H1 (cell line): ENCODE results near the gene SEL1L3. TPM values are rescaled to one million over a fixed set of nuclear protein-coding genes. Genes with fewer than 3 reads are reported as not detected.

ENCODE experiments used
- GTF2F1 ChIP-seq: IDR thresholded peaks from 2 replicates; pipeline ENCODE4 v1.6.1; 2012; ENCODE audit warnings: low read depth, low read length, improper control_type of control experiment, borderline replicate concordance
- RAD21 ChIP-seq, 2 experiments: IDR thresholded peaks in 1 of 2; conservative IDR thresholded peaks in 1 of 2; 2 replicates each; pipeline ENCODE4 v1.6.1; 2011; ENCODE audit warnings: low read depth in 2 of 2, low read length in 2 of 2, improper control_type of control experiment in 1 of 2, inconsistent platforms in 1 of 2, mild to moderate bottlenecking in 1 of 2, moderate library complexity in 1 of 2
- SAP30 ChIP-seq: fragments of 300-600 bp; sonication (generic); IDR thresholded peaks from 2 replicates; pipeline ENCODE4 v1.7.1; 2012; ENCODE audit warnings: low read length, moderate library complexity, mild to moderate bottlenecking, inconsistent platforms; ENCODE audit not compliant: insufficient read depth, insufficient replicate concordance
- TEAD4 ChIP-seq: IDR thresholded peaks from 2 replicates; pipeline ENCODE4 v1.6.1; 2012; ENCODE audit warnings: low read depth, low read length, inconsistent platforms, mixed read lengths
- polyA plus RNA-seq, 7 experiments: library from polyadenylated mRNA; depleted of rRNA in 3 of 7; stranded (reverse) in 5 of 7; unstranded in 2 of 7; fragments of >200 nt in 5 of 7; fragments of 200-250 nt in 2 of 7; gene quantifications; 1 replicate in 5 of 7; 2 replicates in 1 of 7; 4 replicates in 1 of 7; pipeline versions ENCODE4 v1.2.1 to v1.2.3, GENCODE V29; 2011 to 2013; ENCODE audit warnings: missing spikeins in 2 of 7, mixed read lengths in 2 of 7
- small RNA-seq: library from polyadenylated mRNA; stranded (forward); fragments of <200 nt; extraction: miRNeasy Mini kit (QIAGEN cat#:217004); gene quantifications from one replicate; pipeline ENCODE3, GENCODE V24; 2013; ENCODE audit not compliant: insufficient read depth
- total RNA-seq: library from RNA; stranded (reverse); fragmentation: NEBNext Ultra II Directional; extraction: Animal tissue kit (Norgen Biotek cat#: 25700); gene quantifications from 2 replicates; pipeline ENCODE4 v1.2.1, GENCODE V29; 2021
- TF ChIP-seq, protein P1 (sequence below): IDR thresholded peaks from 2 replicates; pipeline ENCODE4 v1.6.1; 2012; ENCODE audit warnings: inconsistent platforms

Gene SEL1L3
- total and polyA plus RNA-seq, 2 of the 8 experiments (the other 6 are each of a cell fraction or from before 2014, with no cell fraction given), result 18.2 to 54.0 TPM

DNA sequence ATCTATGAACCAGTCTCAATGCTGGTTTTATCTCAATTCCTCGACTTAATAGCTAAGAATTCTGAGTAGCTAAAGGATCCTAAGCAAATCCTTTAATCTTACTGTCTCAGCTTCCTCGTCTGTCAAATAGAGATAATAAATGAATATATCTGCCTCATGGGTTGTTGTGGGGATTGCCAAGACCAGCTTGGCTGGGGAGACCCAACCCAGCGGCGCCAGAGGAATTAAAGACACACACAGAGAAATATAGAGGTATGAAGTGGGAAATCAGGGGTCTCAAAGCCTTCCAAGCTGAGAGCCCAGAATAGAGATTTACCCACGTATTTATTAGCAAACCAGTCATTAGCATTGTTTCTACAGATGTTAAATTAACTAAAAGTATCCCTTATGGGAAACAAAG, 165.3 kb downstream of the SEL1L3 start (continued):
- TF ChIP-seq TEAD4 (no peak), GTF2F1 (no peak), SAP30 (no peak), RAD21 (IDR thresholded peaks at IDR 0.05 in 1 of 2, conservative IDR thresholded peaks at IDR 0.05 in 1 of 2; ENCODE audit: low read depth in 2 of 2, low read length in 2 of 2) (no peak)
- TF ChIP-seq, protein P1, sequence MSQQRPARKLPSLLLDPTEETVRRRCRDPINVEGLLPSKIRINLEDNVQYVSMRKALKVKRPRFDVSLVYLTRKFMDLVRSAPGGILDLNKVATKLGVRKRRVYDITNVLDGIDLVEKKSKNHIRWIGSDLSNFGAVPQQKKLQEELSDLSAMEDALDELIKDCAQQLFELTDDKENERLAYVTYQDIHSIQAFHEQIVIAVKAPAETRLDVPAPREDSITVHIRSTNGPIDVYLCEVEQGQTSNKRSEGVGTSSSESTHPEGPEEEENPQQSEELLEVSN, result no peak

Small RNAs within 50 kb of the gene (small RNA-seq; reads per million reads assigned to genes)
- gene MTND4LP22, result not detected

Other genes starting within 250 kb of the SEL1L3 start
- 2.9 and 3.4 TPM in 2 replicates for gene SLC34A2, start 207.1 kb downstream of the SEL1L3 start, total RNA-seq
- 2.2 and 3.2 TPM in 2 replicates for gene SLC34A2, start 207.1 kb downstream of the SEL1L3 start, polyA plus RNA-seq (2011; rRNA removed)
- 30.9 and 36.9 TPM in 2 replicates for gene SMIM20, start 51.2 kb upstream of the SEL1L3 start, total RNA-seq
- 15.8 and 21.9 TPM in 2 replicates for gene SMIM20, start 51.2 kb upstream of the SEL1L3 start, polyA plus RNA-seq (2011; rRNA removed)